MCF 10A (cell line): ENCODE measurements around the gene IER3. TPM values are rescaled to one million over a fixed set of nuclear protein-coding genes. Genes with fewer than 3 reads are reported as not detected.

Source experiments
- BruUV-seq: library from RNA; stranded (reverse); fragments of 400-500 nt; replicated peaks from 2 replicates; lab custom pipeline; 2021; lab: Mats Ljungman, UMichigan
- CTCF ChIA-PET: fragments of 300-600 bp; sonication (Branson Sonifier 250); formaldehyde crosslinking; extraction: SDS; loops from one replicate; lab custom pipeline; 2021; ENCODE audit warnings: antibody characterized with exemption, inconsistent platforms; lab: Yijun Ruan, JAX
- POLR2A ChIA-PET: fragments of 300-600, 350-650 bp; sonication (Branson Sonifier 250); formaldehyde crosslinking; extraction: SDS; loops from one replicate; lab custom pipeline; 2020; ENCODE audit warnings: antibody characterized with exemption, inconsistent platforms; lab: Yijun Ruan, JAX
- DNase-seq: peaks from one replicate; pipeline ENCODE4 v3.0.0-alpha.2; 2018; ENCODE audit not compliant: unreplicated experiment
- H3K27ac Mint-ChIP-seq: one replicate; pipeline ENCODE4 v1.8.0; 2022; ENCODE audit warnings: mild to moderate bottlenecking, low read depth, mixed read lengths; ENCODE audit not compliant: unreplicated experiment
- H3K27me3 Mint-ChIP-seq: one replicate; pipeline ENCODE4 v1.8.0; 2022; ENCODE audit warnings: mixed read lengths; ENCODE audit not compliant: insufficient read depth, unreplicated experiment
- H3K36me3 Mint-ChIP-seq: one replicate; pipeline ENCODE4 v1.8.0; 2022; ENCODE audit warnings: mild to moderate bottlenecking, moderate library complexity, mixed read lengths; ENCODE audit not compliant: insufficient read depth, unreplicated experiment
- H3K4me1 Mint-ChIP-seq: one replicate; pipeline ENCODE4 v1.8.0; 2022; ENCODE audit warnings: mixed read lengths; ENCODE audit not compliant: insufficient read depth, unreplicated experiment
- H3K4me3 Mint-ChIP-seq: one replicate; pipeline ENCODE4 v1.8.0; 2022; ENCODE audit warnings: mild to moderate bottlenecking, moderate library complexity, mixed read lengths; ENCODE audit not compliant: unreplicated experiment
- H3K9me3 Mint-ChIP-seq: one replicate; pipeline ENCODE4 v1.8.0; 2022; ENCODE audit warnings: mixed read lengths; ENCODE audit not compliant: unreplicated experiment
- CTCF ChIP-seq: fragments of 200-600 bp; IDR thresholded peaks from one replicate; pipeline ENCODE4 v1.8.0; 2022; ENCODE audit warnings: antibody characterized with exemption, mild to moderate bottlenecking; ENCODE audit not compliant: unreplicated experiment
- intact Hi-C: fragments of 100-400 bp; cut with micrococcal nuclease; formaldehyde crosslinking; loops from 2 replicates; pipeline ENCODE4 v1.14.1; 2022
- total RNA-seq: library from RNA; stranded (reverse); gene quantifications from 2 replicates; pipeline ENCODE4 v1.2.3, GENCODE V29; 2022

The IER3 gene
- total RNA-seq, 1 experiment from 2014 or later = 192 TPM

- Mint-ChIP-seq H3K4me3 (no peak overlapping the region), H3K4me1 (peaks cover 17% of the 10 kb centered on the region), H3K9me3 (no peaks in the 10 kb centered on the region), H3K27me3 (no peaks in the 10 kb centered on the region), H3K36me3 (peaks cover 42% of the 10 kb centered on the region), H3K27ac (peak overlapping the region; percentile 62)
- POLR2A ChIA-PET = interaction anchor here (0.6 to 1.9 kb wide), 7 partner anchors 10 to 94 kb away, joined by 3 to 9 read pairs (median 3); partner anchors contain the start of gene MDC1
- CTCF ChIA-PET = interaction anchor here (0.9 kb wide), 1 partner anchor 10 kb away, joined by 3 read pairs; the partner anchor contains the start of gene MDC1
- no TSS peak for BruUV-seq
- TF ChIP-seq CTCF = no peak
- peak; percentile 75 for DNase-seq
- intact Hi-C loops = no loop called here
Observed at GRCh38 chr6:30707281-30707850, 37.0 kb downstream of the IER3 start.

GRCh38 chr6:30705620-30706019 lies 38.7 kb downstream of the IER3 start:
- H3K4me1 Mint-ChIP-seq = peaks cover 16% of the 10 kb centered on the region
- no peaks in the 10 kb centered on the region for H3K9me3 Mint-ChIP-seq
- peaks cover 34% of the 10 kb centered on the region for H3K36me3 Mint-ChIP-seq
- no peak overlapping the region for H3K4me3 Mint-ChIP-seq
- ChIA-PET CTCF (interaction anchor here (1.5 to 2.8 kb wide), 2 partner anchors 9 to 16 kb away, joined by 5 to 14 read pairs; partner anchors contain the start of gene TUBB), POLR2A (interaction anchor here (0.7 to 1.4 kb wide), 3 partner anchors 10 to 14 kb away, joined by 4 to 7 read pairs (median 5); partner anchors contain the start of genes MDC1 and NRM)
- no peak for TF ChIP-seq CTCF
- DNase-seq = no peak
- no peak overlapping the region for H3K27ac Mint-ChIP-seq
- BruUV-seq = no TSS peak
- H3K27me3 Mint-ChIP-seq = no peaks in the 10 kb centered on the region
- intact Hi-C loops = no loop called here

GRCh38 chr6:30703821-30704220 lies 40.5 kb downstream of the IER3 start:
- intact Hi-C loops = no loop called here
- TF ChIP-seq CTCF = no peak
- Mint-ChIP-seq H3K27ac (no peak overlapping the region), H3K36me3 (peaks cover 30% of the 10 kb centered on the region), H3K4me1 (peaks cover 21% of the 10 kb centered on the region), H3K27me3 (no peaks in the 10 kb centered on the region), H3K4me3 (no peak overlapping the region), H3K9me3 (no peaks in the 10 kb centered on the region)
- ChIA-PET POLR2A (interaction anchor here (0.6 to 2.1 kb wide), 7 partner anchors 9 to 119 kb away, joined by 3 to 11 read pairs (median 3); partner anchors contain the start of genes MDC1 and NRM), CTCF (interaction anchor here (0.9 to 2.8 kb wide), 4 partner anchors 8 to 39 kb away, joined by 3 to 14 read pairs (median 4); partner anchors contain the start of gene TUBB)
- DNase-seq = no peak
- BruUV-seq = no TSS peak

- DNase-seq = no peak
- Mint-ChIP-seq H3K36me3 (peaks cover 25% of the 10 kb centered on the region), H3K27ac (no peak overlapping the region), H3K9me3 (no peaks in the 10 kb centered on the region), H3K27me3 (no peaks in the 10 kb centered on the region), H3K4me1 (peaks cover 19% of the 10 kb centered on the region), H3K4me3 (no peak overlapping the region)
- intact Hi-C loops = no loop called here
- POLR2A ChIA-PET = interaction anchor here (1.2 to 2.1 kb wide), 2 partner anchors 12 to 14 kb away, joined by 8 to 11 read pairs; partner anchors contain the start of genes MDC1 and NRM
- TF ChIP-seq CTCF = no peak
- no TSS peak for BruUV-seq
- CTCF ChIA-PET = interaction anchor here (0.5 to 1.0 kb wide), 3 partner anchors 9 to 1070 kb away, joined by 3 to 5 read pairs (median 3); no protein-coding TSS in a partner anchor
Observed at GRCh38 chr6:30703011-30703410, 41.3 kb downstream of the IER3 start.
